Progenitor cell of endocrine pancreas (in vitro differentiated cells): Measurements from ENCODE around the gene ADAM12. TPM values are rescaled to one million over a fixed set of nuclear protein-coding genes. Genes with fewer than 3 reads are reported as not detected.

Experiments used
- DNase-seq: peaks from one replicate; pipeline ENCODE4 v3.0.0; 2021; ENCODE audit warnings: low spot score; ENCODE audit not compliant: unreplicated experiment
- H3K27ac Mint-ChIP-seq: 2 replicates; pipeline ENCODE4 v1.8.0; 2021; ENCODE audit warnings: mild to moderate bottlenecking, moderate library complexity, mixed read lengths
- H3K27me3 Mint-ChIP-seq: 2 replicates; pipeline ENCODE4 v1.8.0; 2021; ENCODE audit warnings: mixed read lengths
- H3K36me3 Mint-ChIP-seq: 2 replicates; pipeline ENCODE4 v1.8.0; 2022; ENCODE audit warnings: mixed read lengths; ENCODE audit not compliant: insufficient read depth
- H3K4me1 Mint-ChIP-seq: 2 replicates; pipeline ENCODE4 v1.8.0; 2021; ENCODE audit warnings: low read depth, mixed read lengths
- H3K4me3 Mint-ChIP-seq: 2 replicates; pipeline ENCODE4 v1.8.0; 2021; ENCODE audit warnings: low read depth, mild to moderate bottlenecking, moderate library complexity, mixed read lengths
- H3K9me3 Mint-ChIP-seq: 2 replicates; pipeline ENCODE4 v1.8.0; 2021; ENCODE audit warnings: low read depth, mixed read lengths
- CTCF ChIP-seq: fragments of 200-600 bp; sonication (generic); IDR thresholded peaks from one replicate; pipeline ENCODE4 v1.5.0; 2021; ENCODE audit warnings: antibody characterized with exemption, mild to moderate bottlenecking; ENCODE audit not compliant: unreplicated experiment
- total RNA-seq: library from RNA; stranded (reverse); gene quantifications from 2 replicates; pipeline ENCODE4 v1.2.1, GENCODE V29; 2021

ADAM12 gene
- total RNA-seq, 1 donor from 2014 or later = 1.8 TPM

GRCh38 chr10:126334272-126334671 lies 54.0 kb downstream of the ADAM12 start:
- DNase-seq = no peak
- TF ChIP-seq CTCF = no peak
- H3K4me3 Mint-ChIP-seq = no peak overlapping the region
- no peak overlapping the region for H3K27ac Mint-ChIP-seq
- H3K4me1 Mint-ChIP-seq = no peaks in the 10 kb centered on the region
- no peaks in the 10 kb centered on the region for H3K9me3 Mint-ChIP-seq
- no peaks in the 10 kb centered on the region for H3K36me3 Mint-ChIP-seq
- peaks cover 31% of the 10 kb centered on the region for H3K27me3 Mint-ChIP-seq

GRCh38 chr10:126332576-126332975 lies 55.7 kb downstream of the ADAM12 start:
- Mint-ChIP-seq H3K27me3 (peaks cover 31% of the 10 kb centered on the region), H3K36me3 (no peaks in the 10 kb centered on the region), H3K9me3 (no peaks in the 10 kb centered on the region), H3K4me3 (no peak overlapping the region), H3K27ac (no peak overlapping the region), H3K4me1 (no peaks in the 10 kb centered on the region)
- DNase-seq = no peak
- no peak for TF ChIP-seq CTCF

GRCh38 chr10:126331101-126331500 lies 57.2 kb downstream of the ADAM12 start:
- no peaks in the 10 kb centered on the region for H3K36me3 Mint-ChIP-seq
- no peaks in the 10 kb centered on the region for H3K9me3 Mint-ChIP-seq
- H3K27me3 Mint-ChIP-seq = peaks cover 35% of the 10 kb centered on the region
- H3K27ac Mint-ChIP-seq = no peak overlapping the region
- no peak overlapping the region for H3K4me3 Mint-ChIP-seq
- no peak for DNase-seq
- no peak for TF ChIP-seq CTCF
- H3K4me1 Mint-ChIP-seq = no peaks in the 10 kb centered on the region

- Mint-ChIP-seq H3K27ac (no peak overlapping the region), H3K4me1 (no peaks in the 10 kb centered on the region), H3K27me3 (peaks cover 24% of the 10 kb centered on the region), H3K9me3 (no peaks in the 10 kb centered on the region), H3K4me3 (no peak overlapping the region), H3K36me3 (no peaks in the 10 kb centered on the region)
- no peak for DNase-seq
- no peak for TF ChIP-seq CTCF
Observed at GRCh38 chr10:126324826-126325225, 63.5 kb downstream of the ADAM12 start.

GRCh38 chr10:126321440-126321839 lies 66.8 kb downstream of the ADAM12 start:
- no peak for TF ChIP-seq CTCF
- DNase-seq = no peak
- Mint-ChIP-seq H3K4me1 (no peaks in the 10 kb centered on the region), H3K36me3 (no peaks in the 10 kb centered on the region), H3K27ac (no peak overlapping the region), H3K4me3 (no peak overlapping the region), H3K9me3 (no peaks in the 10 kb centered on the region), H3K27me3 (peaks cover 16% of the 10 kb centered on the region)
